Neural cell (in vitro differentiated cells): ENCODE measurements around the gene ZBTB12. TPM values are rescaled to one million over a fixed set of nuclear protein-coding genes. Genes with fewer than 3 reads are reported as not detected.
A peak's percentile ranks its signal among the peaks of the same experiment; 100 is the strongest.

Experiments used
- H2AFZ ChIP-seq: fragments of 200-600, 300-800 bp; sonication (generic), shearing (Covaris generic); 2 replicates; pipeline ENCODE4 v1.6.0; 2014; ENCODE audit warnings: low read depth, mild to moderate bottlenecking, antibody characterized with exemption, low read length, moderate library complexity
- H3F3A ChIP-seq: fragments of 200-600 bp; shearing (Covaris generic); 2 replicates; pipeline ENCODE4 v1.6.1; 2016; ENCODE audit warnings: mild to moderate bottlenecking, moderate library complexity, mixed read lengths, antibody characterized with exemption, low read length; ENCODE audit not compliant: insufficient read depth, poor library complexity, severe bottlenecking
- H3K27ac ChIP-seq: fragments of 200-600, 300-800 bp; sonication (generic), shearing (Covaris generic); 2 replicates; pipeline ENCODE4 v1.5.1; 2014; ENCODE audit warnings: mild to moderate bottlenecking, low read length, moderate library complexity
- H3K27me3 ChIP-seq: fragments of 300-800, 200-600 bp; sonication (generic), shearing (Covaris generic); 2 replicates; pipeline ENCODE4 v1.6.0; 2014; ENCODE audit warnings: mild to moderate bottlenecking, low read depth, low read length, moderate library complexity; ENCODE audit not compliant: insufficient read depth
- H3K36me3 ChIP-seq: fragments of 300-800, 200-600 bp; sonication (generic), shearing (Covaris generic); 2 replicates; pipeline ENCODE4 v1.5.1; 2014; ENCODE audit warnings: mild to moderate bottlenecking, antibody characterized with exemption, low read length, moderate library complexity; ENCODE audit not compliant: insufficient read depth
- H3K4me2 ChIP-seq: fragments of 300-800, 200-600 bp; sonication (generic), shearing (Covaris generic); 2 replicates; pipeline ENCODE4 v1.6.0; 2014; ENCODE audit warnings: mild to moderate bottlenecking, low read length
- H3K4me3 ChIP-seq: fragments of 300-800, 200-600 bp; sonication (generic), shearing (Covaris generic); 2 replicates; pipeline ENCODE4 v1.5.1; 2014; ENCODE audit warnings: mild to moderate bottlenecking, low read length, moderate library complexity
- H3K79me2 ChIP-seq: fragments of 200-600 bp; shearing (Covaris generic); replicated peaks from 2 replicates; pipeline ENCODE4 v1.6.0; 2014; ENCODE audit warnings: mild to moderate bottlenecking, low read length, moderate library complexity; ENCODE audit not compliant: insufficient read depth
- H3K9ac ChIP-seq: fragments of 300-800, 200-600 bp; sonication (generic), shearing (Covaris generic); 2 replicates; pipeline ENCODE4 v1.6.1; 2016; ENCODE audit warnings: mild to moderate bottlenecking, low read length, mixed read lengths
- H3K9me2 ChIP-seq: fragments of 200-600 bp; shearing (Covaris generic); 2 replicates; pipeline ENCODE4 v1.6.1; 2016; ENCODE audit warnings: mild to moderate bottlenecking, low read length, mixed read lengths; ENCODE audit not compliant: insufficient read depth
- H3K9me3 ChIP-seq: fragments of 200-600, 300-800 bp; sonication (generic), shearing (Covaris generic); 2 replicates; pipeline ENCODE4 v1.6.1; 2016; ENCODE audit warnings: mild to moderate bottlenecking, mixed run types, low read length, moderate library complexity, mixed read lengths
- H4K20me1 ChIP-seq: fragments of 200-600 bp; shearing (Covaris generic); 2 replicates; pipeline ENCODE4 v1.6.1; 2016; ENCODE audit warnings: mild to moderate bottlenecking, mixed run types; ENCODE audit not compliant: insufficient read depth
- EP300 ChIP-seq: fragments of 450-650 bp; conservative IDR thresholded peaks from 2 replicates; pipeline ENCODE4 v1.6.1; 2014; ENCODE audit warnings: antibody characterized with exemption, mild to moderate bottlenecking, moderate library complexity; ENCODE audit not compliant: poor library complexity, severe bottlenecking
- EZH2 ChIP-seq: fragments of 200-600, 300-800 bp; shearing (Covaris generic), sonication (generic); IDR thresholded peaks from 2 replicates; pipeline ENCODE4 v1.6.1; 2014; ENCODE audit warnings: antibody characterized with exemption, low read length, borderline replicate concordance, mild to moderate bottlenecking; ENCODE audit not compliant: insufficient read depth, poor library complexity, severe bottlenecking
- MXI1 ChIP-seq: fragments of 450-650 bp; conservative IDR thresholded peaks from 2 replicates; pipeline ENCODE4 v1.6.1; 2014; ENCODE audit warnings: antibody characterized with exemption, mild to moderate bottlenecking; ENCODE audit not compliant: poor library complexity, severe bottlenecking
- POLR2AphosphoS5 ChIP-seq: IDR thresholded peaks from 2 replicates; pipeline ENCODE4 v1.6.1; 2012
- RAD21 ChIP-seq: fragments of 450-650 bp; conservative IDR thresholded peaks from 2 replicates; pipeline ENCODE4 v1.6.1; 2014; ENCODE audit warnings: antibody characterized with exemption, mild to moderate bottlenecking, moderate library complexity
- REST ChIP-seq: IDR thresholded peaks from 2 replicates; pipeline ENCODE4 v1.6.1; 2012; ENCODE audit warnings: borderline replicate concordance
- SMC3 ChIP-seq: fragments of 450-650 bp; conservative IDR thresholded peaks from 2 replicates; pipeline ENCODE4 v1.6.1; 2014; ENCODE audit warnings: antibody characterized with exemption, mild to moderate bottlenecking, moderate library complexity; ENCODE audit not compliant: poor library complexity
- TAF1 ChIP-seq: IDR thresholded peaks from 2 replicates; pipeline ENCODE4 v1.6.1; 2012; ENCODE audit warnings: low read depth
- polyA minus RNA-seq: library from RNA; depleted of rRNA, polyadenylated mRNA; stranded (reverse); fragments of >200 nt; gene quantifications from 2 replicates; pipeline ENCODE4 v1.2.3, GENCODE V29; 2014
- polyA plus RNA-seq: library from polyadenylated mRNA; depleted of rRNA; stranded (reverse); fragments of >200 nt; gene quantifications from 2 replicates; pipeline ENCODE4 v1.2.3, GENCODE V29; 2014
- TF ChIP-seq, protein P1 (sequence below): fragments of 450-650 bp; IDR thresholded peaks from 2 replicates; pipeline ENCODE4 v1.5.1; 2014; ENCODE audit warnings: antibody characterized with exemption, mild to moderate bottlenecking, moderate library complexity; ENCODE audit not compliant: poor library complexity, severe bottlenecking

ZBTB12 gene, protein sequence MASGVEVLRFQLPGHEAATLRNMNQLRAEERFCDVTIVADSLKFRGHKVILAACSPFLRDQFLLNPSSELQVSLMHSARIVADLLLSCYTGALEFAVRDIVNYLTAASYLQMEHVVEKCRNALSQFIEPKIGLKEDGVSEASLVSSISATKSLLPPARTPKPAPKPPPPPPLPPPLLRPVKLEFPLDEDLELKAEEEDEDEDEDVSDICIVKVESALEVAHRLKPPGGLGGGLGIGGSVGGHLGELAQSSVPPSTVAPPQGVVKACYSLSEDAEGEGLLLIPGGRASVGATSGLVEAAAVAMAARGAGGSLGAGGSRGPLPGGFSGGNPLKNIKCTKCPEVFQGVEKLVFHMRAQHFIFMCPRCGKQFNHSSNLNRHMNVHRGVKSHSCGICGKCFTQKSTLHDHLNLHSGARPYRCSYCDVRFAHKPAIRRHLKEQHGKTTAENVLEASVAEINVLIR
- polyA plus RNA-seq (19.2 and 21.4 TPM in 2 replicates), polyA minus RNA-seq (28.8 and 36.3 TPM in 2 replicates)

GRCh38 chr6:31901953-31902643, at the start of gene ZBTB12:
Gene ZBTB12 (minus strand): TSS chr6:31902086. CDS start chr6:31901305, 781 bp downstream.
- Histone ChIP-seq H3K9ac (peak within 1 kb of the TSS; percentile 76), H2AFZ (peak within 1 kb of the TSS; percentile 62), H3K27me3 (no peaks in the 10 kb centered on the region), H3K4me2 (peak within 1 kb of the TSS; percentile 73), H3F3A (peaks cover 4% of the 10 kb centered on the region), H3K9me2 (no peaks in the 10 kb centered on the region), H3K79me2 (peaks cover 17% of the 10 kb centered on the region), H3K36me3 (no peaks in the 10 kb centered on the region), H3K27ac (peak within 1 kb of the TSS; percentile 71), H4K20me1 (no peaks in the 10 kb centered on the region), H3K4me3 (peak within 1 kb of the TSS; percentile 72), H3K9me3 (no peaks in the 10 kb centered on the region)
- no peak for TF ChIP-seq TAF1
- peak; percentile 68 for TF ChIP-seq RAD21
- TF ChIP-seq POLR2AphosphoS5 = peak; percentile 56
- peak; percentile 80 for TF ChIP-seq MXI1
- TF ChIP-seq EP300 = peak; percentile 54
- TF ChIP-seq, protein P1, sequence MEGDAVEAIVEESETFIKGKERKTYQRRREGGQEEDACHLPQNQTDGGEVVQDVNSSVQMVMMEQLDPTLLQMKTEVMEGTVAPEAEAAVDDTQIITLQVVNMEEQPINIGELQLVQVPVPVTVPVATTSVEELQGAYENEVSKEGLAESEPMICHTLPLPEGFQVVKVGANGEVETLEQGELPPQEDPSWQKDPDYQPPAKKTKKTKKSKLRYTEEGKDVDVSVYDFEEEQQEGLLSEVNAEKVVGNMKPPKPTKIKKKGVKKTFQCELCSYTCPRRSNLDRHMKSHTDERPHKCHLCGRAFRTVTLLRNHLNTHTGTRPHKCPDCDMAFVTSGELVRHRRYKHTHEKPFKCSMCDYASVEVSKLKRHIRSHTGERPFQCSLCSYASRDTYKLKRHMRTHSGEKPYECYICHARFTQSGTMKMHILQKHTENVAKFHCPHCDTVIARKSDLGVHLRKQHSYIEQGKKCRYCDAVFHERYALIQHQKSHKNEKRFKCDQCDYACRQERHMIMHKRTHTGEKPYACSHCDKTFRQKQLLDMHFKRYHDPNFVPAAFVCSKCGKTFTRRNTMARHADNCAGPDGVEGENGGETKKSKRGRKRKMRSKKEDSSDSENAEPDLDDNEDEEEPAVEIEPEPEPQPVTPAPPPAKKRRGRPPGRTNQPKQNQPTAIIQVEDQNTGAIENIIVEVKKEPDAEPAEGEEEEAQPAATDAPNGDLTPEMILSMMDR = peak; percentile 47
- no peak for TF ChIP-seq REST
- TF ChIP-seq SMC3 = peak; percentile 58

DNA sequence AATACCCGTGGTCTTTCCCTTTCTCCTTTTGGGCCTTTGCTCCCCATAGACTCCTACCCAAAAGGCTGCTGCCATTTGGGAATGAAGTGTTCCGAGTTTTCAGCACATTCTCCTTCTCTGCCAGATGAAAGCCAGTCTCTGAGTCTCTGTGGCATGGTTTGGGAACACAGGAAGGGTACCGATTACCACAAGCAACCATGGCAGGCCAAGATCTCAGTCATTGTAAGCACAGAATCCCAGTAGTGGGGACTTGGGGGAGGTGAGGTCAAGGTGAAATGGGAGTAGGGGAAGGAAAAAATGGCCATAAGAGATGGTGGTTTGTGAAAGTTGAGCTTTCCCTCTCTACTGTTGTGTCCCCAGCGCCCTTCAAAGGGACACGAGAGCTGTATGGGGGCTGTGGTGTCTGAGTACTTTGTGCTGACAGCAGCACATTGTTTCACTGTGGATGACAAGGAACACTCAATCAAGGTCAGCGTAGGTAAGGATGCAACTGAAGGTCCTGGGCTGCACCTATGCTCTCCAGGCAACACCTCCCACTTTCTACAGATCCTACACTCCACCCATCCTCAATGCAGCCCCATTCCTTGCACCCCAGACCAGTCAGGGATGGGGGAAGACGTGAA, 48.2 kb upstream of the ZBTB12 start:
- Histone ChIP-seq H3K9me3 (no peaks in the 10 kb centered on the region), H3F3A (no peaks in the 10 kb centered on the region), H2AFZ (no peak overlapping the region), H3K4me3 (no peak overlapping the region), H3K27ac (no peak overlapping the region), H3K36me3 (no peaks in the 10 kb centered on the region), H3K9me2 (no peaks in the 10 kb centered on the region), H3K27me3 (no peaks in the 10 kb centered on the region), H4K20me1 (no peaks in the 10 kb centered on the region), H3K4me2 (no peak overlapping the region), H3K9ac (no peak overlapping the region), H3K79me2 (no peaks in the 10 kb centered on the region)
- TF ChIP-seq EZH2 = no peak
- TF ChIP-seq, protein P1 = no peak
- TF ChIP-seq MXI1 = no peak
- TF ChIP-seq SMC3 = no peak
- no peak for TF ChIP-seq TAF1
- no peak for TF ChIP-seq REST
- no peak for TF ChIP-seq EP300
